Ovary (tissue), 9 donors: Measurements from ENCODE around the gene EPHA5. TPM values are rescaled to one million over a fixed set of nuclear protein-coding genes. Genes with fewer than 3 reads are reported as not detected.

ENCODE experiments used
- DNase-seq, 5 donors: peaks; one replicate each; pipeline ENCODE4 v3.0.0-alpha.2; 2019 to 2020
- H3K27ac ChIP-seq, 2 donors: fragments of 200-600 bp; one replicate each; pipeline versions ENCODE4 v1.5.1 to v1.8.0; 2019 to 2022
- H3K27me3 ChIP-seq: fragments of 200-600 bp; one replicate; pipeline ENCODE4 v1.8.0; 2022
- H3K36me3 ChIP-seq: fragments of 200-600 bp; sonication (generic); one replicate; pipeline ENCODE4 v1.5.1; 2019
- H3K4me1 ChIP-seq: one replicate; pipeline ENCODE4 v1.8.1; 2013; ENCODE audit warnings: mild to moderate bottlenecking, moderate library complexity; ENCODE audit not compliant: insufficient read depth
- H3K4me3 ChIP-seq: fragments of 200-600 bp; sonication (generic); one replicate; pipeline ENCODE4 v1.5.1; 2017
- H3K9me3 ChIP-seq, 2 donors: fragments of 200-600 bp in 1 of 2; sonication (generic) in 1 of 2; one replicate each; pipeline versions ENCODE4 v1.5.1 to v1.8.1; 2013 to 2019; ENCODE audit warnings: mild to moderate bottlenecking in 1 of 2, moderate library complexity in 1 of 2
- CTCF ChIP-seq, 3 donors: fragments of 450-650 bp in 2 of 3; fragments of 200-600 bp in 1 of 3; IDR thresholded peaks; one replicate each; pipeline versions ENCODE4 v1.5.1 to v1.8.0; 2016 to 2022; ENCODE audit warnings: antibody characterized with exemption in 3 of 3, mild to moderate bottlenecking in 1 of 3
- EP300 ChIP-seq: sonication (generic); formaldehyde crosslinking; IDR thresholded peaks from one replicate; pipeline ENCODE4 v1.6.1; 2017; ENCODE audit warnings: antibody characterized with exemption
- POLR2A ChIP-seq: fragments of 450-650 bp; IDR thresholded peaks from one replicate; pipeline ENCODE4 v1.6.1; 2017; ENCODE audit warnings: antibody characterized with exemption, mild to moderate bottlenecking, moderate library complexity
- whole genome bisulfite sequencing, 3 donors: extraction: QIAGEN DNeasy Blood & Tissue Kit in 1 of 3; methylation state at CpG; one replicate each; pipeline versions ENCODE4 v1.1.5 to v1.1.7; 2013 to 2017; 5-methylcytosine and 5-hydroxymethylcytosine counted together
- intact Hi-C, 4 donors: fragments of 100-400 bp; cut with DNase I; formaldehyde crosslinking; loops; one replicate each; pipeline versions ENCODE4 v1.11.0 to v1.15.1; 2022 to 2023
- polyA plus RNA-seq, 2 donors: library from polyadenylated mRNA; stranded (reverse); fragments of 200-250 nt in 1 of 2; fragments of 350-450 nt in 1 of 2; fragmentation: Illumina TruSeq in 1 of 2; extraction: RNeasy Lipid Tissue Mini Kit (QIAGEN cat#74804) in 1 of 2; gene quantifications; one replicate each; pipeline ENCODE4 v1.2.3, GENCODE V29; 2013 to 2014
- total RNA-seq, 7 donors: library from RNA; depleted of rRNA in 2 of 7; stranded (reverse); fragments of >200 nt in 2 of 7; fragmentation: NEBNext Ultra II Directional in 3 of 7; extraction: Animal tissue kit (Norgen Biotek cat#: 25700) in 3 of 7; gene quantifications; one replicate each; pipeline versions ENCODE4 v1.1.0 to v1.2.4, GENCODE V29; 2016 to 2023
- donor health status: DM: no; HTN: no; CAD: no; lungs with moderate emphysema.
- donor health status: DM: no; HTN: no; CAD: no.
- donor health status: Bipolar disorder and iron deficiency.
- donor health status: DM: yes; HTN: yes; CAD: no.
- donor health status: DM: no; HTN: no; CAD: no.
- donor health status: DM: yes; HTN: yes; CAD: no.

EPHA5 gene
- total and polyA plus RNA-seq, 9 donors: 0.29 to 5.6 (median 1.6) TPM

- DNase-seq: peak in 1 of 5 donors; percentile 4
- WGBS, 3 donors: 89 to 90% (median 89%) methylated on average over 11 of the region's 11 CpGs
- intact Hi-C loops: no loop called here
- H3K27ac ChIP-seq: no peak overlapping the region
- no peaks in the 10 kb centered on the region for H3K36me3 ChIP-seq
- no peaks in the 10 kb centered on the region for H3K4me1 ChIP-seq
- H3K27me3 ChIP-seq: no peaks in the 10 kb centered on the region
- H3K9me3 ChIP-seq: no peaks in the 10 kb centered on the region
- TF ChIP-seq CTCF (IDR thresholded peaks at IDR 0.05): no peak
- TF ChIP-seq POLR2A: no peak
- TF ChIP-seq EP300: no peak
- H3K4me3 ChIP-seq: no peak overlapping the region
Measured at GRCh38 chr4:65550500-65550899, 119.8 kb downstream of the EPHA5 start.

- no peak for DNase-seq
- intact Hi-C loops: no loop called here
- WGBS, 3 donors: 90 to 95% (median 94%) methylated on average over 4 of the region's 4 CpGs
- Histone ChIP-seq H3K27ac (no peak overlapping the region), H3K27me3 (no peaks in the 10 kb centered on the region), H3K9me3 (no peaks in the 10 kb centered on the region), H3K36me3 (no peaks in the 10 kb centered on the region), H3K4me1 (no peaks in the 10 kb centered on the region), H3K4me3 (no peak overlapping the region)
- TF ChIP-seq POLR2A (no peak), EP300 (no peak), CTCF (IDR thresholded peaks at IDR 0.05) (no peak)
Measured at GRCh38 chr4:65546882-65547416, 123.3 kb downstream of the EPHA5 start.

GRCh38 chr4:65538571-65538970 is 131.7 kb downstream of the EPHA5 start:
- no peak for DNase-seq
- WGBS, 3 donors: 91 to 92% (median 91%) methylated on average over 3 of the region's 3 CpGs
- intact Hi-C loops: no loop called here
- Histone ChIP-seq H3K27ac (no peak overlapping the region), H3K4me1 (no peaks in the 10 kb centered on the region), H3K9me3 (no peaks in the 10 kb centered on the region), H3K36me3 (no peaks in the 10 kb centered on the region), H3K4me3 (no peak overlapping the region), H3K27me3 (no peaks in the 10 kb centered on the region)
- TF ChIP-seq EP300 (no peak), CTCF (IDR thresholded peaks at IDR 0.05) (no peak), POLR2A (no peak)

GRCh38 chr4:65535113-65535512 is 135.2 kb downstream of the EPHA5 start:
- Histone ChIP-seq H3K4me1 (no peaks in the 10 kb centered on the region), H3K36me3 (no peaks in the 10 kb centered on the region), H3K4me3 (no peak overlapping the region), H3K27ac (no peak overlapping the region), H3K27me3 (no peaks in the 10 kb centered on the region), H3K9me3 (no peaks in the 10 kb centered on the region)
- TF ChIP-seq CTCF (IDR thresholded peaks at IDR 0.05) (no peak), EP300 (no peak), POLR2A (no peak)
- DNase-seq: no peak
- intact Hi-C loops: no loop called here
- 57 to 70% (median 57%) methylated on average over 3 of the region's 3 CpGs for WGBS, 3 donors
